Measurements from ENCODE around the gene MGAT5.

MGAT5 gene

GRCh38 chr2:134280231-134280630 is 26.4 kb downstream of the MGAT5 start:
- no peak overlapping the region for H3K4me3 ChIP-seq (ENCODE audit: low read depth, low read length)
- no peak overlapping the region for H3K9ac ChIP-seq (ENCODE audit: low read length)
- H3K4me1 ChIP-seq (ENCODE audit: control insufficient read depth, insufficient read depth, low read length) = peaks cover 6% of the 10 kb centered on the region
- H3K27me3 ChIP-seq (ENCODE audit: control insufficient read depth, insufficient read depth, low read length) = no peaks in the 10 kb centered on the region
- no peaks in the 10 kb centered on the region for H3K9me3 ChIP-seq (ENCODE audit: control insufficient read depth, insufficient read depth, low read depth, low read length)
- no peaks in the 10 kb centered on the region; the same call in 1 of the 2 replicates for H3K36me3 ChIP-seq (ENCODE audit: control insufficient read depth, insufficient read depth, low read length)
- no peak overlapping the region for H3K27ac ChIP-seq (ENCODE audit: low read depth, low read length)

DNA sequence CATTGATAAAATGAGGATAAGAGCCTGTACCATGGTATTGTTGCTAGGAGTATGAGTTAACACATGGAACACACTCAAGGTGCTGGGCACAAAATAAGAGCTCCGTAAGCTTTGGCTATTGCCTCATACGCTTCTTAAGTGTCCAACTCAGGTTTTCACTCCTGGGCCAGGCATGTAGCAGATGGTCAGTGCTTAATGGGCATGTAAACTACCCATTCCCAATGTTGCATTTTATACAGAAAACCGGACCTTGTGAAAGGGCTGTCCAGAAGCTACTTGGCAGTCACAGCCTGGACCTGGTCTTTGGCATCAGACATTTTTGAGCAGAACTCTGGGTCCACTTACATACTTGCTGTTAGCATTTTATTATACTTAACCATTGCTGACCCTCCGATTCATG is 26.9 kb downstream of the MGAT5 start:
- no peak overlapping the region for H3K27ac ChIP-seq (ENCODE audit: low read depth, low read length)
- H3K4me3 ChIP-seq (ENCODE audit: low read depth, low read length) = no peak overlapping the region
- no peak overlapping the region for H3K9ac ChIP-seq (ENCODE audit: low read length)
- peaks cover 6% of the 10 kb centered on the region for H3K4me1 ChIP-seq (ENCODE audit: control insufficient read depth, insufficient read depth, low read length)
- no peaks in the 10 kb centered on the region; the same call in 1 of the 2 replicates for H3K36me3 ChIP-seq (ENCODE audit: control insufficient read depth, insufficient read depth, low read length)
- H3K9me3 ChIP-seq (ENCODE audit: control insufficient read depth, insufficient read depth, low read depth, low read length) = no peaks in the 10 kb centered on the region
- no peaks in the 10 kb centered on the region for H3K27me3 ChIP-seq (ENCODE audit: control insufficient read depth, insufficient read depth, low read length)

DNA sequence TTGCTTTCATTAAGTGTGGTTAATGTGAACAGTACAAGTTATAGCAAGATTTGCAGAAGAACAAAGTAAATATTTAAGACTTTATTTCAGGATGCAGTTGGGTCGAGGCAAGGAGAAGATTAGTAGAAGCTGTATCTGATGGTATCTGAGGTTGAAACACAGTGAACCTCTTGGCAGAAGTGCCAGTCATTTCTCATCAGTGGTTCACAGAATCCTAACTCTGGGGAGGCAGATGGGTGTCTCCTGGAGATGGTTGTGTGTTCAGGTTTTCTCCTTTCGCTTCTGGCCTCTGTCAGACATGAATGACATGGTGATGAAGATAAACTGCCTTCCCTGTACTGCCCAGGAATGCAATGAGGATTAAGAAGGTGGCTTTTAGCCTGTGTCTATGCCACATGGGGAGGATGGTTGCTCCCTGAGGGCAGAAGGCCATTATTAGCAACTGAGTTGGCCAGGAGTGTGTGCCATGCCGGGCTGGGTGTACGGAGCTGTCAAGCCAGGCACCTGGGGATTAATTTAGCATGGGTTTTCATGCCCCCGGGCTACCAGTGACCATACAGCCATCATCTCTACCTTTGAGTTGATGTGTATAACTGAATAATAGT is 28.0 kb downstream of the MGAT5 start:
- Histone ChIP-seq H3K9me3 (ENCODE audit: control insufficient read depth, insufficient read depth, low read depth, low read length) (no peaks in the 10 kb centered on the region), H3K4me3 (ENCODE audit: low read depth, low read length) (no peak overlapping the region), H3K27me3 (ENCODE audit: control insufficient read depth, insufficient read depth, low read length) (no peaks in the 10 kb centered on the region), H3K4me1 (ENCODE audit: control insufficient read depth, insufficient read depth, low read length) (no peaks in the 10 kb centered on the region; the same call in 1 of the 2 replicates), H3K27ac (ENCODE audit: low read depth, low read length) (no peak overlapping the region), H3K9ac (ENCODE audit: low read length) (no peak overlapping the region), H3K36me3 (ENCODE audit: control insufficient read depth, insufficient read depth, low read length) (no peaks in the 10 kb centered on the region; the same call in 1 of the 2 replicates)

- Histone ChIP-seq H3K4me1 (ENCODE audit: control insufficient read depth, insufficient read depth, low read length) (no peaks in the 10 kb centered on the region; the same call in 1 of the 2 replicates), H3K27ac (ENCODE audit: low read depth, low read length) (no peak overlapping the region), H3K9ac (ENCODE audit: low read length) (no peak overlapping the region), H3K9me3 (ENCODE audit: control insufficient read depth, insufficient read depth, low read depth, low read length) (no peaks in the 10 kb centered on the region), H3K4me3 (ENCODE audit: low read depth, low read length) (no peak overlapping the region), H3K36me3 (ENCODE audit: control insufficient read depth, insufficient read depth, low read length) (no peaks in the 10 kb centered on the region; the same call in 1 of the 2 replicates), H3K27me3 (ENCODE audit: control insufficient read depth, insufficient read depth, low read length) (no peaks in the 10 kb centered on the region)
These were observed 28.9 kb downstream of the MGAT5 start for GRCh38 chr2:134282629-134283400.

- H3K27ac ChIP-seq (ENCODE audit: low read depth, low read length) = no peak overlapping the region
- H3K9ac ChIP-seq (ENCODE audit: low read length) = no peak overlapping the region
- H3K36me3 ChIP-seq (ENCODE audit: control insufficient read depth, insufficient read depth, low read length) = no peaks in the 10 kb centered on the region; the same call in 1 of the 2 replicates
- H3K4me1 ChIP-seq (ENCODE audit: control insufficient read depth, insufficient read depth, low read length) = no peaks in the 10 kb centered on the region; the same call in 1 of the 2 replicates
- H3K9me3 ChIP-seq (ENCODE audit: control insufficient read depth, insufficient read depth, low read depth, low read length) = no peaks in the 10 kb centered on the region
- H3K27me3 ChIP-seq (ENCODE audit: control insufficient read depth, insufficient read depth, low read length) = no peaks in the 10 kb centered on the region
- H3K4me3 ChIP-seq (ENCODE audit: low read depth, low read length) = no peak overlapping the region
These were observed 29.8 kb downstream of the MGAT5 start for GRCh38 chr2:134283661-134284060.

DNA sequence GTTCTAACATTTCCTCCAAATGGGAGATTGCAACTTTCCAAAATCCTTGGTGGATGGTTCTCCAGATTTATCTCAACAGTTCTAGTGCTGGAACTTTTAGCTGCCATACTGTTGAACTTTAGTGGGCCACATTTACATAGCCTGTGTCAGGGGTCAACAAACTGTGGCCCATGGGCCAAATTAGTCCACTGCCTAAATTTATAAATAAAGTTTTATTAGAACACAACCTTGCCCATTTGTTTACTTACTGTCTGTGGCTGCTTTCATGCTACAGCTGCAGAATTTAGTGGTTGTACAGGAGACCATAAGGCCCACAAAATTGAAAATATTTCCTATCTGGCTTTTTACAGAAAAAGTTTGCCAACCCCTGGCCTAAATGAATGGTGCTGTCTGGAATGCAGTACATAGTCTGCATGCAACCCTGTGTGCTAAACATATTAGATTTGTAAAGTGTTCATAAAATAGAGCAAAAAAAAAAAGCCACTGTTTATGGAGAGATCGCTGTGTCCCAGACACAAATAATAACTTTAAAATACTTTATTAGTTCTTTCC is 30.3 kb downstream of the MGAT5 start:
- Histone ChIP-seq H3K27ac (ENCODE audit: low read depth, low read length) (no peak overlapping the region), H3K36me3 (ENCODE audit: control insufficient read depth, insufficient read depth, low read length) (no peaks in the 10 kb centered on the region), H3K4me1 (ENCODE audit: control insufficient read depth, insufficient read depth, low read length) (no peaks in the 10 kb centered on the region; the same call in 1 of the 2 replicates), H3K9ac (ENCODE audit: low read length) (no peak overlapping the region), H3K4me3 (ENCODE audit: low read depth, low read length) (no peak overlapping the region), H3K9me3 (ENCODE audit: control insufficient read depth, insufficient read depth, low read depth, low read length) (no peaks in the 10 kb centered on the region), H3K27me3 (ENCODE audit: control insufficient read depth, insufficient read depth, low read length) (no peaks in the 10 kb centered on the region)

DNA sequence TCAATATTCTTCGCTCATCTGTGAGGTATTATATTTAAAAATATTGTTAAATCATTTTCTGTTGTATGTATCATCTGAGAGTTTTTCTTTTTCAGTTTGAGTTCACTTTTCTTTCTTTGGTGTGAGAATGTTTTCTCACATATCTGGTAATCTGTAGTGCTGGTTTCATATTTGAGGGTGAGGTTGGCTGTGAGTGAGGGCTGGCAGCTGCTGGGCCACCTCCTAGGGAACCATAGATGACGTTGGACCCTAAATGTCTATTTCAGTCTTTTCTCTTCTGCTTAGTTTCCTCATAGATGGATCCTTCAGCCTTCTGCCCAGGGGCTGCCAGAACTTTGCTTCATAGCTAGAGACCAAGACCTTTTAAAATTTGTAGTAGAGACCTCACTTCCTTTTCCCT is 33.5 kb downstream of the MGAT5 start:
- H3K4me3 ChIP-seq (ENCODE audit: low read depth, low read length) = no peak overlapping the region
- H3K27ac ChIP-seq (ENCODE audit: low read depth, low read length) = no peak overlapping the region
- H3K9me3 ChIP-seq (ENCODE audit: control insufficient read depth, insufficient read depth, low read depth, low read length) = no peaks in the 10 kb centered on the region

DNA sequence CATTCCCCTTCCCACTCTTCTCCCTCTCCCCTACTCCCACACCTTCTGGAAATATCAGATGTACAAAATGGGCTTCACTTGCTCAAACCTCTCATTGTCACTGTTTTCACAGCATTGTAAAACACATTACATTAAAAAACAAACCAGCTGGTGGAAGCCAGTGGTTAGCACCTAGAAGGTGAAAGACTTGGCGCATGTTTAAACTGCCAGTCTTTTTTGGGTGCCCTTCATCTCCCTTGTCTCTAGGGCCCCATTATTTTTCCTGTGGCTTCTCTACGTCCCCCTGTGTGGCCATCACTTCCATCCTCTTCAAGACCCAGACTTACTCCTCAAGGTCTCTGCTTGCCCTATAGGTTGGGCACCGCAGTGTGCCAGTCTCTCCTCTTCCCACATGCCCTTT is 34.9 kb downstream of the MGAT5 start:
- H3K9ac ChIP-seq (ENCODE audit: low read length) = no peak overlapping the region
- no peak overlapping the region for H3K27ac ChIP-seq (ENCODE audit: low read depth, low read length)
- H3K27me3 ChIP-seq (ENCODE audit: control insufficient read depth, insufficient read depth, low read length) = no peaks in the 10 kb centered on the region
- H3K4me3 ChIP-seq (ENCODE audit: low read depth, low read length) = no peak overlapping the region
- H3K4me1 ChIP-seq (ENCODE audit: control insufficient read depth, insufficient read depth, low read length) = 0 out of 2 replicates have a peak, but pooled peaks cover under 1% of the 10 kb centered on the region
- no peaks in the 10 kb centered on the region for H3K36me3 ChIP-seq (ENCODE audit: control insufficient read depth, insufficient read depth, low read length)
- H3K9me3 ChIP-seq (ENCODE audit: control insufficient read depth, insufficient read depth, low read depth, low read length) = no peaks in the 10 kb centered on the region

More for the DNA sequence above, 33.5 kb downstream of the MGAT5 start:
- H3K27me3 ChIP-seq (ENCODE audit: control insufficient read depth, insufficient read depth, low read length) = no peaks in the 10 kb centered on the region
- no peak overlapping the region for H3K9ac ChIP-seq (ENCODE audit: low read length)
- H3K36me3 ChIP-seq (ENCODE audit: control insufficient read depth, insufficient read depth, low read length) = no peaks in the 10 kb centered on the region
- H3K4me1 ChIP-seq (ENCODE audit: control insufficient read depth, insufficient read depth, low read length) = no peaks in the 10 kb centered on the region

DNA sequence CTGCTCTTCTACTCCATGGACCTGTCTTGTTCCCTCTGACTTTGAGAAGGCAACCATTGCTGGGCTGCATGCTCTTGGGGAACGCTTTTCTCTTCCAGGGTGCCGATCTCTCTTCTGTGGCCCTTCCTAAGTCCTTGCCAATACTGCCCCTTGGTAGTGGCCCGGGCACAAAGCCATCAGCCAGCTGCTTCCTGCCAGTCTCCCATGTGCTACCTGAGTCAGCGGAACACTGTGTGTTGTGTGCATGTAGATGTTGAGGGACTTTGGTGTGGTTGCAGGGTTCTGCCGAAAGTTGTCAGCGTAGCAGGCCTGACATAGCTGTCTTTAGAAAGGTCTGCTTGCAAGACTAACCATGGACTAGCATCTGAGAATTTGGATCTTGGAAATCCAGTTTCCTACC is 35.4 kb downstream of the MGAT5 start:
- Histone ChIP-seq H3K4me3 (ENCODE audit: low read depth, low read length) (no peak overlapping the region), H3K9ac (ENCODE audit: low read length) (no peak overlapping the region), H3K27me3 (ENCODE audit: control insufficient read depth, insufficient read depth, low read length) (no peaks in the 10 kb centered on the region), H3K27ac (ENCODE audit: low read depth, low read length) (no peak overlapping the region), H3K4me1 (ENCODE audit: control insufficient read depth, insufficient read depth, low read length) (peaks cover 5% of the 10 kb centered on the region; the same call in 1 of the 2 replicates), H3K36me3 (ENCODE audit: control insufficient read depth, insufficient read depth, low read length) (no peaks in the 10 kb centered on the region), H3K9me3 (ENCODE audit: control insufficient read depth, insufficient read depth, low read depth, low read length) (no peaks in the 10 kb centered on the region)

DNA sequence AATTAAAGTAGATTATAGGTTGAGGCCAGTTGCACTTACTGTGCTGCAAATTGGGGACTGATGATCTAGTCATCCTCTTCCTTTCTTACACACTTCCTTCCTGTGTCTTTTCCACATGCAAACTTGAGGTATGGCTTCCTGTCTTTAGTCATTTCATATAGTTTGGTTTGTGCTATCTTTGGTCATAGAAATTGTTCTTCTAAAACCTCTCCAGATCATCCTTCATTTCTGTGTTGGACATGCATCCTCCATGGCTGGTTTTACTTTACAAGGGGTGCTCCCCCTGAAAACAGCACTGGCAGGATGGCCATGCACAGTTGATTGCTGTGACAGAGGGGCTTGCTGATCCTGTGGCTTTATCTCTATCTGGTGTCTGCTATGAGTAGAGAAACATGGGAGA is 36.5 kb downstream of the MGAT5 start:
- Histone ChIP-seq H3K9ac (ENCODE audit: low read length) (no peak overlapping the region), H3K9me3 (ENCODE audit: control insufficient read depth, insufficient read depth, low read depth, low read length) (no peaks in the 10 kb centered on the region), H3K27me3 (ENCODE audit: control insufficient read depth, insufficient read depth, low read length) (no peaks in the 10 kb centered on the region), H3K27ac (ENCODE audit: low read depth, low read length) (no peak overlapping the region), H3K4me1 (ENCODE audit: control insufficient read depth, insufficient read depth, low read length) (peaks cover 5% of the 10 kb centered on the region; the same call in 1 of the 2 replicates), H3K4me3 (ENCODE audit: low read depth, low read length) (no peak overlapping the region), H3K36me3 (ENCODE audit: control insufficient read depth, insufficient read depth, low read length) (no peaks in the 10 kb centered on the region)

GRCh38 chr2:134292514-134292913 is 38.6 kb downstream of the MGAT5 start:
- Histone ChIP-seq H3K9ac (ENCODE audit: low read length) (no peak overlapping the region), H3K27me3 (ENCODE audit: control insufficient read depth, insufficient read depth, low read length) (no peaks in the 10 kb centered on the region), H3K36me3 (ENCODE audit: control insufficient read depth, insufficient read depth, low read length) (no peaks in the 10 kb centered on the region), H3K4me3 (ENCODE audit: low read depth, low read length) (no peak overlapping the region), H3K4me1 (ENCODE audit: control insufficient read depth, insufficient read depth, low read length) (peaks cover 5% of the 10 kb centered on the region; the same call in 1 of the 2 replicates), H3K9me3 (ENCODE audit: control insufficient read depth, insufficient read depth, low read depth, low read length) (no peaks in the 10 kb centered on the region), H3K27ac (ENCODE audit: low read depth, low read length) (no peak overlapping the region)
